ENCODE results near the gene MED12L.
A peak's percentile ranks its signal among the peaks of the same experiment; 100 is the strongest.
"Not testable (repeated sequence)": the region's sequence is repeated elsewhere in the genome, so short reads cannot be mapped to it uniquely, and the experiment has no call there.

MED12L gene

DNA sequence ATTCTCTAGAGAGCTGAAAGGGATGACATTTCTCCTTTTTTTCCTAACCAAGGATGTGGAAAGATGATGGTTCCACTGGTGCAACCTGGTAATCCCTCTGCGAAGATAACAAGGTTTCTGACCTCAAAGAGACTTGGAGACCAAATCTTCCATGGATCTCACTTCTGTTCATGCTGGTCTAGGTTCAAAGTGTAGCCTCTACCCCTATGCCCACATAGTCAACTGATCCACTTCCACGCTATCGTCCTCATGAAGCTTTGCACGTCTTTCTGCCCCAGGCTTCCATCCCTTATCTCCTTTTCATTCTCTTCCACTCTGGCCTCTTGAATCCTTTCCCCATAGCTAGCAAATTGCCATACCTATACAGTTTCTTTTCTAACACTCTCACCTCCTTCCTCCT, 8.8 kb upstream of the MED12L start:
- no peaks in the 10 kb centered on the region for H3K9me3 Mint-ChIP-seq
- H3K36me3 Mint-ChIP-seq (ENCODE audit: low read depth): no peaks in the 10 kb centered on the region
- H3K4me3 Mint-ChIP-seq: no peak overlapping the region
- H3K27me3 Mint-ChIP-seq: peaks cover 9% of the 10 kb centered on the region
- H3K4me1 Mint-ChIP-seq (ENCODE audit: low read depth): no peaks in the 10 kb centered on the region
- no peak overlapping the region for H3K27ac Mint-ChIP-seq

DNA sequence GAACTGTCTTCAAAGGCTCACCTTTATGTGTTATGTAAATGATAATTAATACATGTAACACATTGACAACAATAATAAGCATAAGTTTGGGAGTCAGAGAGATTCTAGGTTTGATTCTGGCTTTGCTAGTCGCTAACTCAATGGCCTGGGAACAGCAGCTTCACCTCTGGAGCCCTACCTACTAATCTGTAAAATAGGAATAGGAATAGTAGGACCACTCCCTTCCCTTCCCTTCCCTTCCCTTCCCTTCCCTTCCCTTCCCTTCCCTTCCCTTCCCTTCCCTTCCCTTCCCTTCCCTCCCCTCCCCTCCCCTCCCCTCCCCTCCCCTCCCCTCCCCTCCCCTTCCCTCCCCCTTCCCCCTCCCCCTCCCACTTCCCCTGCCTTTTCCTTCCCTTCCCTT, 4.4 kb upstream of the MED12L start:
- not testable (repeated sequence) for H3K4me1 Mint-ChIP-seq (ENCODE audit: low read depth); H3K36me3 Mint-ChIP-seq (ENCODE audit: low read depth); H3K27ac Mint-ChIP-seq; H3K4me3 Mint-ChIP-seq; H3K9me3 Mint-ChIP-seq
- peaks cover 39% of the 10 kb centered on the region for H3K27me3 Mint-ChIP-seq

- Mint-ChIP-seq H3K27ac (no peak overlapping the region), H3K27me3 (peaks cover 54% of the 10 kb centered on the region), H3K4me3 (no peak overlapping the region), H3K4me1 (ENCODE audit: low read depth) (peaks cover 11% of the 10 kb centered on the region), H3K36me3 (ENCODE audit: low read depth) (no peaks in the 10 kb centered on the region), H3K9me3 (no peaks in the 10 kb centered on the region)
Measured at GRCh38 chr3:151082880-151083838, 2.3 kb upstream of the MED12L start.

DNA sequence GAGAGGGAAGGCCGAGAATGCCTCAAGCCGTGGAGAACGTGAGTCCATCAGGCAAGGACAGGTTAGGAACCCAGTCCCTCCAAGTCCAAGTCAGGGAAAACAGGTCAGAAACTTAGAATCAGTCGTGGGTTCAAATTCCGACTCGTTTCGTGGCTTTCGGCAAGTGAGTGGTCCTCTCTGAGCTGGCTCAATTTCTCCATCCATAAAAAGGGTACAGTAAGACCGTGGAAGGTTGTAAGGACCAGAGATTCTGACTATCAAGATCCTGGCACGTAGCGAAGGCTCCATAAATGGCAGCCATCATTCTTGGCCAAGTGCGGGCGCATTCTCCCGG, 604 bp upstream of the MED12L start:
- H3K4me1 Mint-ChIP-seq (ENCODE audit: low read depth): peaks cover 11% of the 10 kb centered on the region
- no peaks in the 10 kb centered on the region for H3K9me3 Mint-ChIP-seq
- peaks cover 59% of the 10 kb centered on the region for H3K27me3 Mint-ChIP-seq
- H3K27ac Mint-ChIP-seq: peak overlapping the region; percentile 58
- H3K4me3 Mint-ChIP-seq: peak overlapping the region; percentile 69
- no peaks in the 10 kb centered on the region for H3K36me3 Mint-ChIP-seq (ENCODE audit: low read depth)

DNA sequence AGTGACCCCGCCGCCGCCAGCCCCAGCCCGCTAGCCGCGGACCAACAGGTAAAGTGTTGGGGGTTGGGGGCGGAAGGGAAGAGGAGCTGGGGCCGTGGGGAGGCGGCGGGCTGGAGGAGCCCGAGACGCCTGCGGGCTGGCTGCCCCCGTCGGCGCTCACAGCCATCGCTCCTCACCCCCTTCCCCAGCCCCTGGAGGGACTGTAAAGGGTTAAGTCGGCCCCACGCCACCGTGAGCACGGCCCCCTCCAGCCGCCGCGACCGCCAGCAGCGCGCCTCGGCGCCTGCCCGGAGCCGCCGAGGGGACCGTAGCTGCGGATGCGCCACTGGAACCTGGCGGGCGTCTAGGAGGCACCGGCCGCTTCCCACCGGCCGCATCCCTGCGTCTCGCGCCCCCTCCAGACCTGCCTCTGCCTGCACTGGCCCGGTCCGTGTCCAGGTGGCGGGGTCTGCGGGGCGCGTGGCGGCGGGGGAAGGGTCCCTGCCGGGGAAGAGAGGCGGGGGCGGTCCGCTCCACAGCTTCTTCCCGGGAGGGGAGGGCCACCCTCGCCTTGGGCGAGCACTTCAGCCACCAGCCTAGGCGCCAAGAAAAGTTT, 522 bp downstream of the MED12L start:
- Mint-ChIP-seq H3K27me3 (peaks cover 58% of the 10 kb centered on the region), H3K27ac (no peak overlapping the region), H3K4me3 (peak overlapping the region; percentile 84), H3K4me1 (ENCODE audit: low read depth) (peaks cover 11% of the 10 kb centered on the region), H3K9me3 (no peaks in the 10 kb centered on the region), H3K36me3 (ENCODE audit: low read depth) (no peaks in the 10 kb centered on the region)

DNA sequence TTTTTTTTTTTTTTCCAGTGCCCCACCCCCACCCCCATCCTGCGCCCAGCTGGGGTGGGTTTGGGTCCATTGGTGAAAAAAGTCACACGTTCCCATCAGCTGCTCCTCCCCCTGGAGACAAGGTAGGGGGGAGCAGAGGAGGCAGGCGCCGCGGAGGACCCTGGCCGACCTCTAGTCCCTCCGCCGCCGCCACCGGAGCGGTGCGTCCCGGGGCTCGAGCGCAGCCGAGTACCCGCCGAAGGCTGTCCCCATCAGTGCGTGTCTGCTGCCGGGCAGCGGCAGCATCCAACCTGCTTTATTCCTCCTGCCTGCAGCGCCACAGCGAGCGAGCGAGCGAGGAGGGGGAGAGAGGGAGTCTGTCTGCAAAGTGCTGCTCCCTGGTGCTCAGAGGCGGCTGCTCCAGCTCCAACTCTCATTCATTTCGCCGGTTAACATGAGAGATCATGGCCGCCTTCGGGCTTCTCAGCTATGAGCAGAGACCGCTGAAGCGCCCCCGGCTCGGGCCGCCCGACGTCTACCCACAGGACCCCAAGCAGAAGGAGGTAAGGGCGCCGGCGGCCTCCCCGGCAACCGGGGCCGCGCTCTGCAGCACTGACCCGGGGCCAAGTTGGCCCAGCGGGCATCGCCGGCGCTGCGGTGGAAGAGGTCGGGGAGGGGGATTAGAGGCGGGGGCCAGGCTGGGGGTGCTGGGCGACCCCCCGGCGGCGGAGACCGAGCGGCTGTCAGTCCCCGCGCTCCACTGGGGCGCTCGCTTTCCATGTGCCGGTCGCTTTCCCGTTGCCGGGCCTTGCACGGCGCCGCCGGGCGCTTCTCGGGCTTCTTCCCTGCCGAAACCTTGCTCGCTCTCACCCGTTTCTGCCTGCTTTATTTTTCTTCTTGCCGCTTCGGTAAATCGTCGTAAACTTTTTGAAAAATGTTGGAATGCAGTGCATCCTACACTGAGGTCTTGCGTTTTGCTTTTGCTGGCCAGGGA, 1.3 kb downstream of the MED12L start:
- H3K36me3 Mint-ChIP-seq (ENCODE audit: low read depth): no peaks in the 10 kb centered on the region
- H3K9me3 Mint-ChIP-seq: no peaks in the 10 kb centered on the region
- H3K27me3 Mint-ChIP-seq: peaks cover 57% of the 10 kb centered on the region
- H3K27ac Mint-ChIP-seq: peak overlapping the region; percentile 31
- peaks cover 11% of the 10 kb centered on the region for H3K4me1 Mint-ChIP-seq (ENCODE audit: low read depth)
- H3K4me3 Mint-ChIP-seq: peak overlapping the region; percentile 84

DNA sequence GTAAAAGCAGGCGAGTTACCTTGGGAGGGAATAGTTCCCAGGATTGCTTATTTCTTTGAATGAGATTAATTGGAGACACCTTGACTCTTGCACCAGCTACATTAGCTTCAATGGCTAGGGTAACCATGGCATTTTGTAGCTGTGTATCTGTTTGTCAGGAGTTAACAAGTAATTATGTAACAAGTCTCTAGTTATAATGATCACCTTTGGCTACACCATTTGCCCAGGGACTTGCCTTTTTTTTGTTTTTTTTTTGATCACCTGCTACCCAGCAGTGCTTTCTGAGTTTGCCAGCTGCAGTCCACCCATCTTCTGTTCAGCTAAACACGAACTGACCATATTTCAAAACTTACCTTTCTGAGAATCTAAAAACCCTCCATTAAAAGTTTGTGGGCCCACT, 2.2 kb downstream of the MED12L start:
- Mint-ChIP-seq H3K9me3 (no peaks in the 10 kb centered on the region), H3K4me1 (ENCODE audit: low read depth) (peaks cover 11% of the 10 kb centered on the region), H3K27ac (no peak overlapping the region), H3K4me3 (peak overlapping the region; percentile 24), H3K27me3 (peaks cover 57% of the 10 kb centered on the region), H3K36me3 (ENCODE audit: low read depth) (no peaks in the 10 kb centered on the region)

DNA sequence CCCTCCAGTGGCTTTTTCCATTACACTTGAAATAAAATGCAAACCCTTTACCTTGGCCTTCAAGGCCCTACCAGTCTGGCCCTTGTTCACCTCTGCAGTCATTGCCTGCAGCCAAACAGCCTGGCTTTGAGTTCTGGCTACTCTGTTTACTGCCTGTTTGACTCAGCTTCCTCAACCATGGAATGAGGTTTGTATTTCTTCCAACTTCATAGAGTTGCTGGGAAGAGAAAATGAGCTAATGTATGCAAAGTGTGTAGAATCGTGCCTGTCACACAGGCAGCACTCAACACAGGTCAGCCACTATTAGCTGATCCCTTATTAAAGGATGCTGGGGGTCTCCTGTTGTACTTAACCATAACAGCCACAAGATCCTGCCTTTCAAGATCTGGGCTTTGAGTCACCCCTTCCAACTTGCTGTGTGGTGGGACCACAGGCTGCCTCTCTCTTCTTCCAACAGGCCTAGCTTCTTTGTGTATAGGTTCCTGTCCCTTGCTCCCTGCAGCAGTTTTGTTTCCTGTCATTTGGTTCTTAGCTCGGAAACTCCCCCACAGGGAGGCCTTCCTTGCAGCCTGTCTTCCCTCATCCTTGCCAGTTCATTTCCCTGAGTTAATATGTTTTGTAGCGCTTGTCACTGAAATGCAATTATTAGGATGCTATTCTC, 6.4 kb downstream of the MED12L start:
- no peaks in the 10 kb centered on the region for H3K36me3 Mint-ChIP-seq (ENCODE audit: low read depth)
- H3K27ac Mint-ChIP-seq: no peak overlapping the region
- H3K27me3 Mint-ChIP-seq: peaks cover 41% of the 10 kb centered on the region

GRCh38 chr3:151093148-151093547, 7.7 kb downstream of the MED12L start:
- Mint-ChIP-seq H3K9me3 (no peaks in the 10 kb centered on the region), H3K4me1 (ENCODE audit: low read depth) (no peaks in the 10 kb centered on the region), H3K27me3 (peaks cover 29% of the 10 kb centered on the region), H3K4me3 (no peak overlapping the region), H3K27ac (no peak overlapping the region), H3K36me3 (ENCODE audit: low read depth) (no peaks in the 10 kb centered on the region)

More for the DNA sequence above, 6.4 kb downstream of the MED12L start:
- no peak overlapping the region for H3K4me3 Mint-ChIP-seq
- H3K4me1 Mint-ChIP-seq (ENCODE audit: low read depth): peaks cover 4% of the 10 kb centered on the region
- no peaks in the 10 kb centered on the region for H3K9me3 Mint-ChIP-seq

GRCh38 chr3:151093905-151094304, 8.4 kb downstream of the MED12L start:
- H3K27ac Mint-ChIP-seq: no peak overlapping the region

GRCh38 chr3:151096716-151097115, 11.3 kb downstream of the MED12L start:
- Mint-ChIP-seq H3K9me3 (peaks cover 3% of the 10 kb centered on the region), H3K27ac (no peak overlapping the region), H3K27me3 (peaks cover 19% of the 10 kb centered on the region), H3K4me1 (ENCODE audit: low read depth) (no peaks in the 10 kb centered on the region), H3K36me3 (ENCODE audit: low read depth) (no peaks in the 10 kb centered on the region), H3K4me3 (no peak overlapping the region)

More at GRCh38 chr3:151093905-151094304, 8.4 kb downstream of the MED12L start:
- H3K36me3 Mint-ChIP-seq (ENCODE audit: low read depth): no peaks in the 10 kb centered on the region
- peaks cover 3% of the 10 kb centered on the region for H3K9me3 Mint-ChIP-seq
- H3K4me3 Mint-ChIP-seq: no peak overlapping the region
- no peaks in the 10 kb centered on the region for H3K4me1 Mint-ChIP-seq (ENCODE audit: low read depth)
- H3K27me3 Mint-ChIP-seq: peaks cover 21% of the 10 kb centered on the region

GRCh38 chr3:151100076-151100475, 14.6 kb downstream of the MED12L start:
- H3K4me1 Mint-ChIP-seq (ENCODE audit: low read depth): no peaks in the 10 kb centered on the region
- no peaks in the 10 kb centered on the region for H3K36me3 Mint-ChIP-seq (ENCODE audit: low read depth)
- no peak overlapping the region for H3K4me3 Mint-ChIP-seq
- H3K27ac Mint-ChIP-seq: no peak overlapping the region
- peaks cover 3% of the 10 kb centered on the region for H3K9me3 Mint-ChIP-seq
- H3K27me3 Mint-ChIP-seq: peaks cover 4% of the 10 kb centered on the region

- H3K27me3 Mint-ChIP-seq: peaks cover 4% of the 10 kb centered on the region
- H3K9me3 Mint-ChIP-seq: peaks cover 3% of the 10 kb centered on the region
- H3K4me1 Mint-ChIP-seq (ENCODE audit: low read depth): no peaks in the 10 kb centered on the region
- H3K36me3 Mint-ChIP-seq (ENCODE audit: low read depth): no peaks in the 10 kb centered on the region
- no peak overlapping the region for H3K4me3 Mint-ChIP-seq
- no peak overlapping the region for H3K27ac Mint-ChIP-seq
Measured at GRCh38 chr3:151101270-151101969, 16.0 kb downstream of the MED12L start.

- Mint-ChIP-seq H3K36me3 (ENCODE audit: low read depth) (no peaks in the 10 kb centered on the region), H3K4me3 (no peak overlapping the region), H3K9me3 (no peaks in the 10 kb centered on the region)
Measured at GRCh38 chr3:151106311-151106710, 20.8 kb downstream of the MED12L start.

More at GRCh38 chr3:151106311-151106710, 20.8 kb downstream of the MED12L start:
- H3K27ac Mint-ChIP-seq: no peak overlapping the region
- no peaks in the 10 kb centered on the region for H3K27me3 Mint-ChIP-seq
- H3K4me1 Mint-ChIP-seq (ENCODE audit: low read depth): no peaks in the 10 kb centered on the region

Measured in stimulated activated naive CD8-positive, alpha-beta T cell treated with anti-CD3 and anti-CD28 coated beads, Interleukin-15, Interleukin-2, amounts not matched to agents 100 ng/mL and 50 ng/mL, for 24 hours (primary cell).